Fibroblast of skin of left quadriceps (primary cell): ENCODE measurements around the gene TMEM52B.

Source experiments
- DNase-seq, 2 experiments: peaks; one replicate each; pipeline ENCODE4 v3.0.0-alpha.2; 2013; ENCODE audit warnings: low read depth in 2 of 2

Gene TMEM52B

GRCh38 chr12:10178821-10179220 lies at the start of gene TMEM52B:
Gene TMEM52B (plus strand): TSS chr12:10179032. CDS start chr12:10179575, 543 bp downstream.
- DNase-seq = no peak

- DNase-seq = no peak
Measured at GRCh38 chr12:10130042-10130441, 48.8 kb upstream of the TMEM52B start, which contains the start of gene CLEC7A. Gene CLEC7A (minus strand): TSS chr12:10130199. CDS start chr12:10130082, 117 bp downstream.

DNA sequence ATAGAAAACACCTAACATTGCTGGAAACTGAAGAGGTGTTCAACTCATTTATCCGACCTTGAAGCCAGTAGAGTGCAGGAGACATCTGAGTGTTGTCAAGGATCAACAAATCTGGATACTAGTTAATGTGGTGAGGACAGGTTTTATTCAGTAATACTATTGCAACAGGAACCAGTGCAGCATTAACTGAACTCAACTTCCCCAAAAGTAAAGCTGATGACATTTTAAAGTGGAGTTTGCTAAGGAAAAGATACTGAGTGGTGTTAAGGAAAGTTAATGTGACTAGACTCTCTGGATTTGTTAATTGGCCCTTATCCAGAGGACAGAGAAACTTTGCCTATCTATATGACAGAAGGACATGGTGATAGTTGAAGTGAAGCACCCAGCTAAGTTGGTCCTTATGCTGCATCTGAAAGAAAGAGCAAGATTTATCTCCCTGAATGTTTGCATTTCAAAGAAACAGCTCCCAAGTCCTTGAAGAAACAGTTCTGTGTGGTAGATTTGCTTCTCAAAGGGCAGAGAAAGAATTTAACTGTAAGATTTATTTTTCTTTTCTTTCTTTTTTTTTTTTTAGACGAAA lies 47.6 kb upstream of the TMEM52B start:
- DNase-seq = no peak

- no peak for DNase-seq
Measured at GRCh38 chr12:10132850-10133370, 45.9 kb upstream of the TMEM52B start.

- DNase-seq = no peak
Measured at GRCh38 chr12:10135126-10135525, 43.7 kb upstream of the TMEM52B start.

- no peak for DNase-seq
Measured at GRCh38 chr12:10136637-10137205, 42.1 kb upstream of the TMEM52B start.

GRCh38 chr12:10140001-10140400 lies 38.8 kb upstream of the TMEM52B start:
- DNase-seq = peak in 1 of 2 experiments; percentile 38

DNA sequence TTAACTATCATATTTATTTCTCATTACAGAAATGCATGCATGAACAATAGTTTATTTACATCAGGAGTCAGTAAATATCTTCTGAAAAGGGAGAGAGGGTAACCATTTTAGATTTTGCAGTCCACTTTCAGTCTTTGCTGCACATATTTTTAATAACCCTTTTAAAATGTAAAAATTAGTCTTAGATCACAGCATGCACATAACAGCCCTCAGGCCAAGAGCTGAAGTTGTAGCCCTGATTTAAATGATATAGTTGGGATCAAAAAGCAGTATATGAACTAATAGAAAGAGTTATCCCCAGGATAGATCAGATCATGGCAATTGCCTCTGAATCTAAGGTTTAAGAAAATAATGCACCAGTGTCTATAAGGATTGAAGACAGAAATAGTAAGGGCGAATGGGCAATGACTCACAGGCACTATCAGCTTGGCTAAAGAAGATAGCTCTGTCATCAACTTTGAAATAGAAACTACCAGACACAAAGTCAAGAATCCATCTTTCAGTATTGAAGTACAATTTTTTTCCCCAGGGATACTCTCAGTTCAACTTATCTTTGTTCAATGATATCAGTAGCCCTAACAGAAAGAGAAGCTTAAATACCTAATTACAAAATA lies 35.7 kb upstream of the TMEM52B start:
- DNase-seq = no peak

DNA sequence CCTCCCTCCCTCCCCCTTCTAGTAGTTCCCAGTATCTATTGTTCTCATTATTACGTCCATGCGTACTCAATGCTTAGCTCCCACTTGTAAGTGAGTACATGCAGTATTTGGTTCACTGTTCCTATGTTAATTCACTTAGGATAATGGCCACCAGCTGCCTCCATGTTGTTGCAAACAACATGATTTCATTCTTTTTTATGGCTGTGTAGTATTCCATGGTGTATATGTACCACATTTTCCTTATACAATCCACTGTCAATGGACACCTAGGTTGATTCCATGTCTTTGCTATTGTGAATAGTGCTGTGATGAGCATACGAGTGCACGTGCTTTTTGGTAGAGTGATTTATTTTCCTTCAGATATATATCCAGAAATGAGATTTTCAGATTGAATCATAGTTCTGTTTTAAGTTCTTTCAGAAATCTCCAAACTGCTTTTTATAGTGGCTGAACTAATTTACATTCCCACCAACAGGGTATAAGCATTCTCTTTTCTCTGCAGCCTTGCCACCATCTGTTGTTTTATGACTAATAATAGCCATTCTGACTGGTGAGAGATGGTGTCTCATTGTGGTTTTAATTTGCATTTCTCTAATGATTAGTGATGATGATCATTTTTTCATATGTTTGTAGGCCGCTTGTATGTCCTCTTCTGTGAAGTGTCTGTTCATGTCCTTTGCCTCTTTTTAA lies 31.0 kb upstream of the TMEM52B start:
- no peak for DNase-seq

- no peak for DNase-seq
Measured at GRCh38 chr12:10151621-10152020, 27.2 kb upstream of the TMEM52B start.

DNA sequence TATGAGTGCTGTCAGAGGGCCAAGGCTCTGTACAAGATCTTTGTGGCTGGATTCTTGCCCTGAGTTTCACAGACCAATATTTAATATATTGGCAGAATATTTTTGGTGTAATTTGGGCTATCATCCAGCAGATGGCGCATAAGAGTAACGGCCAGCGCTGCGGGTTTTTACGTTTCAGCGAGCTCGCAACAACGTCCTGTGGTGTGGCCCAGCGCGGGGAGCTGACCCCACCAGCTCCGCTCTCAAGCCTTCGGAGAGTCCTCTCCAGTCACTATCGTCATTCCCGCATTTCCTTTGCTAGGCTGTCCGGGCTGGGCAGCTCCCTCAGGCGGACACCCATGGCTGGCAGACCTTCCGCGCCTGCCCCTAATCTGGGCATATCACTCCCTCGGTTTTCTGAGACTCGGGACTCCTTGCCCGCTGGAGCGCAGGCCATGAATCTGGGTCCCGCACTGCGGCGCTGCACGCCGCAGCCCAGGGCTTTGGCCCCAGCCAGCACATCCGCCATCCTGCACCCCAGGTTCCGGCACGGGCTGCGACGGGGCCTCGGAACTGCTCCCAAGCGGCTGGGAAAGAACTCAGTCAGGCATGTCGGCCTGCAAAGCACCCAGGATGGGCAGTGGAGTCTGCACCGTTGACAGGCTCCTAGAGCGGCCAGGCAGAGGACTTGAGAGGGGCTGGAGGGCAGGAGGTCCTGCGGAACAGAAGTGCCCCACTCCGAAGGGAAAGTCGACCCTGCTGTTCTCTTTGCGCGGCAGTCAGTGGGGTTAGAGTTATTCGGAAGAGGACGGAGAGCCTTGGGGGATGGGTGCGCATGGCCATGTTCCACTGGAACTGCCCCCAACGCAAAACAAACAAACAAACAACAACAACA lies 25.3 kb upstream of the TMEM52B start:
- DNase-seq = peak; percentile 42 to 48

DNA sequence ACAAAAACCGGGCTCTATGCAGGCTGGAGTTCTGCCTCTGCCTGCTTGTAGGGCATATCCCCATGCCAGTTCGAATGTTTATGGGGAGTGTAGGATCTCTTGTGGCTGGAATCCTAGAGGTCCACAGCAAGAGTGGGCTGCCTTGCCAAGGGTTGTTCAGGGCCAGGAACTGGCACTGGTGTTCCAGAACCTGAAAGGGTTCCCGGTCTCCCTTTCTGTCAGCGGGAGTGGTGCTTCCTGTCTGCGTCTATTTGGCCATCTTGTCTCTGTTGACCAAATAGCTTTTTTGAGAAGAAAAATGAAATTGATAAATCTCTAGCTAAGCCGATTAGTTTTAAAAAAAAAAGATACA lies 24.7 kb upstream of the TMEM52B start:
- no peak for DNase-seq

GRCh38 chr12:10155966-10156365 lies 22.9 kb upstream of the TMEM52B start:
- DNase-seq = no peak

GRCh38 chr12:10158406-10158805 lies 20.4 kb upstream of the TMEM52B start:
- DNase-seq = no peak

DNA sequence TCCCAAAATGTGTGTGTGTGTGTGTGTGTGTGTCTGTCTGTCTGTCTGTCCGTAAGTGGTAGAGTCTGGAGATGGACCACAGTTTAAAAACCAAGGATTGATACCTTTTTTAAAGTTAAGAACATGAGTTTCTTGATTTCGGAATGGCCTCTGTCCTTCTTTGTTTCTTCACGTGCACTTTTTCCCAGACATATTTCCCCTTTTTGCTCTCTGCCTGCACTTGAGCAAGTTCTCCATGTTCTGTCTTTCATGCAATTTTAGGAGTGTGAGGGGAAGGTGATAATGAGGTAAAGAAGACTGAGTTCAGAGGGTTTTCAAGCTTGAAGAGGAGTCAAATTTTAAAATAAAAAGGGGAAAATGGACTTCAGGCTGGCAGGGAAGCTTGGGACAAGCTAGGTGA lies 19.6 kb upstream of the TMEM52B start:
- no peak for DNase-seq

- DNase-seq = no peak
Measured at GRCh38 chr12:10160617-10161385, 18.0 kb upstream of the TMEM52B start.

DNA sequence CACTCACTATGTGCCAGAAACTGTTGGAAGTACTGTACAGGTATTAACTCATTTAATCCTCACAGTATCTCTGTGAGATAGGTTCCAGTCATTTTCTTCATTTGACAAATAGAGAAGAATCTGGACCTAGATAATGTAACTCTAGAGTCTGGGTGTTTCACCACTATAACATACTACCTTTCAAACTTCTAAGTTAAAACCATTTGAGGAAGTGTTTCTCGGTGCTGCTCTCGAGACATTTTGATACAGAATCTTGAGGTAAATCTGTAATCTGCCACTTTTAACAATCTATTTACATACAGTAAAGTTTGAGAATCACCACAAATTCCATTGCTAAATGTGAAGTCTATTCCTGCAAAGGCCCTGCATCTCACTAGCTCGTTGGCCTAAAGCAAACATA lies 15.7 kb upstream of the TMEM52B start:
- no peak for DNase-seq

- DNase-seq = no peak
Measured at GRCh38 chr12:10165421-10165820, 13.4 kb upstream of the TMEM52B start.

DNA sequence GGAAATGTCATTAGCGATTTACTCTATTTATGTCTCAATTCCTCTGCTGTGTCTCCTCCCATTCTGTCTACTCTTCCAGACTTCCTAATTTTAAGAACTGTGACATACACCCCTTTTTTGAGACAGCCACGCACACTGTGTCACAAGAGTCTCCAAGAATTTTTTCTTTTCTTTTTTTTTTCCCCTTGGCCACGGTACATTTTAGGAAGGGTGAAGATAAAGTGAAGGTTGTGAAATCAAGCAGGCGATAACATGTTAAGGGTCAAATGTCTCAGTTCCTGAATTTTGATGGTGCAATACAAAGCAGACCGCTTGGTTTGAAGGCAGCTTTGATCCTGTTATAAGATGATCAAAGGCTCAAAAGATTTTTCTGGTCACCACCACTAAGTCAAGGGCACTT lies 11.2 kb upstream of the TMEM52B start:
- DNase-seq = no peak

DNA sequence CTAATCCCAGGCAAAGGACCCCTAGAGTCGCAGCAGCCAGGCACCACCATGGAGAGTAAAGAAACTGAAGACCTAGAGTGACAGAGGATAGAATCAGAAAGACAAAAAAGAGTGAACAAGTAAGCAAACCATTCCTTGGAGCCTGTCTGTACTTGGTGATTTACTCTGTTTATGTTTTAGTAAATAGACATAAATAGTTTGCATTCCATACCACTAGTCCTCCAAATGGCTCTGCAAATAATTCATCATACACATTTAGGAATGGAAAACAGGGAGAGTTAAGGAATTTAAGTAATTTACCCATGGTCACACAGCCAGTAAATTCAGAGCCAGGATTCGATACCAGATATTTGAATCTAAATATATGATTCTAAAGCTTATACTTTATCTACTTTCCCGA lies 9.7 kb upstream of the TMEM52B start:
- peak; percentile 61 to 64 for DNase-seq

DNA sequence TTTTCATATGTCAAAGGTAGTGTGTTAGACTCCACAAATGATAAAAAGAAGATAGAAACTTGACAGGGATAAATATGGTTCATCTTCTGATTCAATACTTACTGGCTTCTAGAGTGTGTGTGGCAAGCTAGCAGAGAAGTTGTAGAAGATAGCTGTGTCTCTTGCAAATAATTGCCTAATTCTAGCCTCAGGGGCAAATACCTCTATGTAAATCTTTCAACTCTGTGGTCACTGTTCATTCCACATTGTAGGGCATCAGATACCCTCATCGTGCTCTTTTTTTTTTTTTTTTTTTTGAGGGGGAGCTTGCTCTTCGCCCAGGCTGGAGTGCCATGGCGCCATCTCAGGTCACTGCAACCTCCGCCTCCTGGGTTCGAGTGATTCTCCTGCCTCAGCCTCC lies 8.6 kb upstream of the TMEM52B start:
- no peak for DNase-seq
